GM23248 (cell line): ENCODE data around the gene RXRA.

Source experiments
- EZH2 ChIP-seq: fragments of 200-600 bp; sonication (generic); IDR thresholded peaks from 2 replicates; pipeline ENCODE4 v1.6.1; 2018; ENCODE audit warnings: antibody characterized with exemption, mild to moderate bottlenecking; ENCODE audit not compliant: insufficient read depth, poor library complexity, severe bottlenecking
- EZH2phosphoT487 ChIP-seq: fragments of 200-600 bp; sonication (generic); IDR thresholded peaks from 2 replicates; pipeline ENCODE4 v1.6.1; 2018; ENCODE audit warnings: antibody characterized with exemption, moderate library complexity, mild to moderate bottlenecking, low read depth; ENCODE audit not compliant: insufficient read depth

DNA sequence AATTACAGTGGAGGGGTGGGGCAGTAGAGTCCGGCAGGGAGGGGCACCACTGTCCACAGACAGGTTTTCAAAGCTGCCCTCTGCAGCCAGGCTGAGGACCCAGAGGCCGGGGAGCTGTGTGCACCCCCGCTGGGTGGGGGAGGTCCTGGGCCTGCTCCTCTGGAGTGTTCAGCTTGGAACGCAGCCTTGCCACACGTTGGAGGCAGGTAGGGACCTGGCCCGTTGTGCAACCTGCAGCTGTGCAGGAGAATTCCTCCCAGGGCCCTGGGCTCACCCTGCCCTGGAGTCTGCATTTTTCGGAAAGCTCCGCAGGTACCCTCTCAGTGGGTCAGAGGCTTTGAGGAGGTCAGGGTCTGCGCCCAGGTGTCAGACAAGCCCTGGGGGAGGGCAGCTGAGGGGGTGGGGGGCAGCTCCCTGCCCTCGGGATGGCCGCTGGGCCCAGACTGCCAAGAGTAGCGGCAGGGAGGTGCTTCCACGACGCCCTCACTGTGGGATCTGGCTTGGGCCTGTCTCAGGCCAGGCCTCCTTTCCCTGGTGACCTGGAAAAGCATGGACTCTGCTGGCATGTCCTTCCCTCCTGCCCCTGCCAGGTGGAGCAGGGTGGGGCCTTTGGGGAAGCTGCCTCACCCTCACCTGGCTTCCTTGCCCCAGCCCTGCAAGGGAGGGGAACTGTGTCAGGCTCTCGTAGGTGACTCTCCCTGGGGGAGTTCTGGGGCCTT lies 29.5 kb downstream of the RXRA start:
- TF ChIP-seq EZH2phosphoT487 (no peak), EZH2 (no peak)
